Uterus (tissue), 2 donors: ENCODE results near the gene LCK.

Experiments
- POLR2A ChIP-seq, 2 donors: fragments of 450-650 bp; IDR thresholded peaks; one replicate each; pipeline ENCODE4 v1.6.1; 2016; ENCODE audit warnings: antibody characterized with exemption in 2 of 2, mild to moderate bottlenecking in 1 of 2, moderate library complexity in 1 of 2
- TF ChIP-seq, protein P1 (sequence below), 4 experiments: fragments of 200-600 bp in 2 of 4; fragments of 450-650 bp in 2 of 4; sonication (generic) in 2 of 4; IDR thresholded peaks; one replicate each; pipeline ENCODE4 v1.5.1; 2016 to 2019; ENCODE audit warnings: antibody characterized with exemption in 4 of 4, mild to moderate bottlenecking in 2 of 4, moderate library complexity in 1 of 4

DNA sequence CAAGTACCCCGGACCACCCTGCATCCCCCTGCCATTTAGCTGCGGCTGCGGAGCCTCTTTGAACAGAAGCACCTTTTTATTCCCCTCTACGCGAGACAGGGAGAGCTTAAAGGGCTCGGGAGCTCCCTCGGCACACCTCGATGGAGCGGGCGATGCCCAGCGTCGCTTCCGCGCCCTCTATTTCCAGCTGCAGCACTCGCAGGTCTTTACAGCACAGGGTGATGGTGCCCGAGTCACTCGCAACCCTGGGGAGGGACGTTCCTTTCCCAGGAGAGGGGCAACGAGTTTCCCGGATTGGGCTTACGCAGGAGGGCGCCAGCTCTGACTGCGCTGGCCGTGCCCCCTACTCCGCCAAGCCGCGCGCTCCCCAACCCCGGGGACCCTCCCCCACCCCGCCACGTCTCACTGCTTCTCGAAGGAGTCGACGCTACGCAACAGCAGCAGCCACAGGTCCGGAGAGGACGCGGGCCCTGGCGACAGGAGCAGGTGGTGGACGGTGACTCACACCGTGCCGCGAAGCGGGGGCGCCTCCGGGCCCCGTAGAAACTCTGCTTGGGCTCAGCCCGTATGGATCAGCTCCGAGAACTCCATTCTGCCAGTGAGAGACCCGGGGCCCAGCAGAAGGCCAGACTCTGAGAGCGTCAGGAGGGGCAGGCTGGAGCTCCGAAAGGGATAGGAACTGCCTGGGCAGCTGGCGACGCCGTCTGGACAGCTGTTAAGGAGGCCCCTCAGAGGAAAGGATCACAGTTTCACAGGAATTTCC is 9.9 kb upstream of the LCK start:
- TF ChIP-seq, protein P1, sequence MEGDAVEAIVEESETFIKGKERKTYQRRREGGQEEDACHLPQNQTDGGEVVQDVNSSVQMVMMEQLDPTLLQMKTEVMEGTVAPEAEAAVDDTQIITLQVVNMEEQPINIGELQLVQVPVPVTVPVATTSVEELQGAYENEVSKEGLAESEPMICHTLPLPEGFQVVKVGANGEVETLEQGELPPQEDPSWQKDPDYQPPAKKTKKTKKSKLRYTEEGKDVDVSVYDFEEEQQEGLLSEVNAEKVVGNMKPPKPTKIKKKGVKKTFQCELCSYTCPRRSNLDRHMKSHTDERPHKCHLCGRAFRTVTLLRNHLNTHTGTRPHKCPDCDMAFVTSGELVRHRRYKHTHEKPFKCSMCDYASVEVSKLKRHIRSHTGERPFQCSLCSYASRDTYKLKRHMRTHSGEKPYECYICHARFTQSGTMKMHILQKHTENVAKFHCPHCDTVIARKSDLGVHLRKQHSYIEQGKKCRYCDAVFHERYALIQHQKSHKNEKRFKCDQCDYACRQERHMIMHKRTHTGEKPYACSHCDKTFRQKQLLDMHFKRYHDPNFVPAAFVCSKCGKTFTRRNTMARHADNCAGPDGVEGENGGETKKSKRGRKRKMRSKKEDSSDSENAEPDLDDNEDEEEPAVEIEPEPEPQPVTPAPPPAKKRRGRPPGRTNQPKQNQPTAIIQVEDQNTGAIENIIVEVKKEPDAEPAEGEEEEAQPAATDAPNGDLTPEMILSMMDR (IDR thresholded peaks at IDR 0.05) = no peak
- TF ChIP-seq POLR2A (IDR thresholded peaks at IDR 0.05) = no peak
